GM18519 (cell line): Measurements from ENCODE around the gene MYOZ2.

Experiments used
- ATAC-seq: cut with Tn5 transposase; IDR thresholded peaks from one replicate; pipeline ENCODE4 v1.9.1; 2021; ENCODE audit warnings: mild to moderate bottlenecking, moderate library complexity; ENCODE audit not compliant: unreplicated experiment, low FRiP score

MYOZ2 gene

GRCh38 chr4:119233750-119234149 is 98.1 kb downstream of the MYOZ2 start:
- ATAC-seq = no peak

GRCh38 chr4:119237201-119237600 is 101.6 kb downstream of the MYOZ2 start:
- no peak for ATAC-seq
